Urothelium cell line (cell line): ENCODE measurements around the gene BMP7.
A peak's percentile ranks its signal among the peaks of the same experiment; 100 is the strongest.

ENCODE experiments used
- DNase-seq: peaks from one replicate; pipeline ENCODE4 v3.0.0; 2011; ENCODE audit warnings: low spot score, mixed read lengths
- FAIRE-seq: peaks from 2 replicates; lab custom pipeline; 2011; peaks lifted over from hg19 to GRCh38; lab: Jason Lieb, UNC

The BMP7 gene

GRCh38 chr20:57178582-57179111, 87.8 kb downstream of the BMP7 start:
- FAIRE-seq (peak; percentile 52), DNase-seq (no peak)

- FAIRE-seq (no peak), DNase-seq (no peak)
Measured at GRCh38 chr20:57177636-57178280, 88.7 kb downstream of the BMP7 start.

- DNase-seq (no peak), FAIRE-seq (peak; percentile 76)
Measured at GRCh38 chr20:57176842-57177241, 89.6 kb downstream of the BMP7 start.

- DNase-seq (no peak), FAIRE-seq (peak; percentile 9)
Measured at GRCh38 chr20:57175397-57176010, 90.9 kb downstream of the BMP7 start.

- DNase-seq (no peak), FAIRE-seq (no peak)
Measured at GRCh38 chr20:57174737-57175136, 91.7 kb downstream of the BMP7 start.

GRCh38 chr20:57173986-57174385, 92.5 kb downstream of the BMP7 start:
- DNase-seq (no peak), FAIRE-seq (no peak)

GRCh38 chr20:57173041-57173440, 93.4 kb downstream of the BMP7 start:
- DNase-seq: no peak
- peak; percentile 5 for FAIRE-seq

- DNase-seq: no peak
- peak; percentile 23 for FAIRE-seq
Measured at GRCh38 chr20:57170343-57170742, 96.1 kb downstream of the BMP7 start.

GRCh38 chr20:57169162-57169561, 97.3 kb downstream of the BMP7 start:
- DNase-seq: no peak
- no peak for FAIRE-seq

GRCh38 chr20:57167971-57168701, 98.3 kb downstream of the BMP7 start:
- peak; percentile 84 for DNase-seq
- peak; percentile 42 for FAIRE-seq

- FAIRE-seq (no peak), DNase-seq (no peak)
Measured at GRCh38 chr20:57167292-57167655, 99.2 kb downstream of the BMP7 start.

GRCh38 chr20:57166568-57167291, 99.7 kb downstream of the BMP7 start:
- FAIRE-seq (peak; percentile 63), DNase-seq (no peak)

- FAIRE-seq (peak; percentile 81), DNase-seq (no peak)
Measured at GRCh38 chr20:57165427-57166004, 100.9 kb downstream of the BMP7 start.

GRCh38 chr20:57164872-57165271, 101.6 kb downstream of the BMP7 start:
- FAIRE-seq (no peak), DNase-seq (no peak)

- FAIRE-seq (no peak), DNase-seq (no peak)
Measured at GRCh38 chr20:57163041-57163440, 103.4 kb downstream of the BMP7 start.

GRCh38 chr20:57162362-57162652, 104.1 kb downstream of the BMP7 start:
- FAIRE-seq: no peak
- no peak for DNase-seq

GRCh38 chr20:57161478-57162361, 104.7 kb downstream of the BMP7 start:
- DNase-seq (no peak), FAIRE-seq (no peak)

GRCh38 chr20:57160985-57161384, 105.5 kb downstream of the BMP7 start:
- DNase-seq: no peak
- no peak for FAIRE-seq

GRCh38 chr20:57159945-57160610, 106.4 kb downstream of the BMP7 start:
- no peak for FAIRE-seq

More at GRCh38 chr20:57159945-57160610, 106.4 kb downstream of the BMP7 start:
- no peak for DNase-seq
